OCI-LY3 (cell line): ENCODE data around the gene VAV3.

ENCODE experiments used
- EZH2phosphoT487 ChIP-seq: fragments of 200-600 bp; shearing (Covaris generic); IDR thresholded peaks from 2 replicates; pipeline ENCODE4 v1.6.1; 2018; ENCODE audit warnings: antibody characterized with exemption, mixed run types, low read depth
- TF ChIP-seq, protein P1 (sequence below): fragments of 200-600, 300-600 bp; sonication (generic); IDR thresholded peaks from 2 replicates; pipeline ENCODE4 v1.5.1; 2014; ENCODE audit warnings: antibody characterized with exemption, low read length, low read depth

GRCh38 chr1:107679411-107679953 lies 285.5 kb downstream of the VAV3 start:
- TF ChIP-seq, protein P1, sequence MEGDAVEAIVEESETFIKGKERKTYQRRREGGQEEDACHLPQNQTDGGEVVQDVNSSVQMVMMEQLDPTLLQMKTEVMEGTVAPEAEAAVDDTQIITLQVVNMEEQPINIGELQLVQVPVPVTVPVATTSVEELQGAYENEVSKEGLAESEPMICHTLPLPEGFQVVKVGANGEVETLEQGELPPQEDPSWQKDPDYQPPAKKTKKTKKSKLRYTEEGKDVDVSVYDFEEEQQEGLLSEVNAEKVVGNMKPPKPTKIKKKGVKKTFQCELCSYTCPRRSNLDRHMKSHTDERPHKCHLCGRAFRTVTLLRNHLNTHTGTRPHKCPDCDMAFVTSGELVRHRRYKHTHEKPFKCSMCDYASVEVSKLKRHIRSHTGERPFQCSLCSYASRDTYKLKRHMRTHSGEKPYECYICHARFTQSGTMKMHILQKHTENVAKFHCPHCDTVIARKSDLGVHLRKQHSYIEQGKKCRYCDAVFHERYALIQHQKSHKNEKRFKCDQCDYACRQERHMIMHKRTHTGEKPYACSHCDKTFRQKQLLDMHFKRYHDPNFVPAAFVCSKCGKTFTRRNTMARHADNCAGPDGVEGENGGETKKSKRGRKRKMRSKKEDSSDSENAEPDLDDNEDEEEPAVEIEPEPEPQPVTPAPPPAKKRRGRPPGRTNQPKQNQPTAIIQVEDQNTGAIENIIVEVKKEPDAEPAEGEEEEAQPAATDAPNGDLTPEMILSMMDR: no peak
- no peak for TF ChIP-seq EZH2phosphoT487
